PC-9 (cell line): Measurements from ENCODE around the gene TMEM184C.

Experiments used
- EZH2 ChIP-seq: fragments of 200-600 bp; sonication (generic); IDR thresholded peaks from 2 replicates; pipeline ENCODE4 v1.8.0; 2017; ENCODE audit warnings: antibody characterized with exemption, low read depth
- TF ChIP-seq, protein P1 (sequence below): fragments of 200-600 bp; sonication (generic); conservative IDR thresholded peaks from 2 replicates; pipeline ENCODE4 v1.6.1; 2017; ENCODE audit warnings: mixed run types, antibody characterized with exemption, mild to moderate bottlenecking, moderate library complexity

DNA sequence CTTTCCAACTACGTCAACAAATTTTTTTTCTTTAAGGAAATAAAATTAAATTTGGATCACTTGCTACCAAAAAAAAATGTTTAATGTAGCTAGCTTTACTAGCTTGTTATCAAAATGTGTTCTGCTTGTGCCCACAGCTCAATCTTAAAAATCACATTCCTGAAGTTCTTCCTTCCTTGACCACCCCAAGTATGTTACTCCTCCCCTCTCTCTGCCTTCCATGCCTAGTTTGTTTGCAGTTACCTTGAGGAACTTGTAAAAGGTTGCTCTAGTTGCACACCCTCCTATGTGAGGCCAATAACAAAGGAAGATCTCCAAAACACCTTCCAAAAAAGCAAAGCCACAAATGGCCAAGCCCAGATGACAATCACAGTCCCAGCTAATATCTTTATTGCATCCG lies 19.6 kb upstream of the TMEM184C start:
- TF ChIP-seq, protein P1, sequence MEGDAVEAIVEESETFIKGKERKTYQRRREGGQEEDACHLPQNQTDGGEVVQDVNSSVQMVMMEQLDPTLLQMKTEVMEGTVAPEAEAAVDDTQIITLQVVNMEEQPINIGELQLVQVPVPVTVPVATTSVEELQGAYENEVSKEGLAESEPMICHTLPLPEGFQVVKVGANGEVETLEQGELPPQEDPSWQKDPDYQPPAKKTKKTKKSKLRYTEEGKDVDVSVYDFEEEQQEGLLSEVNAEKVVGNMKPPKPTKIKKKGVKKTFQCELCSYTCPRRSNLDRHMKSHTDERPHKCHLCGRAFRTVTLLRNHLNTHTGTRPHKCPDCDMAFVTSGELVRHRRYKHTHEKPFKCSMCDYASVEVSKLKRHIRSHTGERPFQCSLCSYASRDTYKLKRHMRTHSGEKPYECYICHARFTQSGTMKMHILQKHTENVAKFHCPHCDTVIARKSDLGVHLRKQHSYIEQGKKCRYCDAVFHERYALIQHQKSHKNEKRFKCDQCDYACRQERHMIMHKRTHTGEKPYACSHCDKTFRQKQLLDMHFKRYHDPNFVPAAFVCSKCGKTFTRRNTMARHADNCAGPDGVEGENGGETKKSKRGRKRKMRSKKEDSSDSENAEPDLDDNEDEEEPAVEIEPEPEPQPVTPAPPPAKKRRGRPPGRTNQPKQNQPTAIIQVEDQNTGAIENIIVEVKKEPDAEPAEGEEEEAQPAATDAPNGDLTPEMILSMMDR: no peak
- TF ChIP-seq EZH2: no peak
